Esophagus muscularis mucosa (tissue), 4 donors: ENCODE results near the gene TTC7B.

Source experiments
- EP300 ChIP-seq: sonication (generic); formaldehyde crosslinking; IDR thresholded peaks from one replicate; pipeline ENCODE4 v1.6.1; 2017; ENCODE audit warnings: antibody characterized with exemption
- POLR2A ChIP-seq: fragments of 450-650 bp; IDR thresholded peaks from one replicate; pipeline ENCODE4 v1.6.1; 2017; ENCODE audit warnings: antibody characterized with exemption, moderate library complexity, mild to moderate bottlenecking, low read depth
- TF ChIP-seq, protein P1 (sequence below), 3 experiments: fragments of 200-600 bp in 2 of 3; fragments of 450-650 bp in 1 of 3; sonication (generic) in 2 of 3; IDR thresholded peaks; one replicate each; pipeline ENCODE4 v1.5.1; 2017 to 2019; ENCODE audit warnings: antibody characterized with exemption in 3 of 3, mild to moderate bottlenecking in 2 of 3, moderate library complexity in 1 of 3

DNA sequence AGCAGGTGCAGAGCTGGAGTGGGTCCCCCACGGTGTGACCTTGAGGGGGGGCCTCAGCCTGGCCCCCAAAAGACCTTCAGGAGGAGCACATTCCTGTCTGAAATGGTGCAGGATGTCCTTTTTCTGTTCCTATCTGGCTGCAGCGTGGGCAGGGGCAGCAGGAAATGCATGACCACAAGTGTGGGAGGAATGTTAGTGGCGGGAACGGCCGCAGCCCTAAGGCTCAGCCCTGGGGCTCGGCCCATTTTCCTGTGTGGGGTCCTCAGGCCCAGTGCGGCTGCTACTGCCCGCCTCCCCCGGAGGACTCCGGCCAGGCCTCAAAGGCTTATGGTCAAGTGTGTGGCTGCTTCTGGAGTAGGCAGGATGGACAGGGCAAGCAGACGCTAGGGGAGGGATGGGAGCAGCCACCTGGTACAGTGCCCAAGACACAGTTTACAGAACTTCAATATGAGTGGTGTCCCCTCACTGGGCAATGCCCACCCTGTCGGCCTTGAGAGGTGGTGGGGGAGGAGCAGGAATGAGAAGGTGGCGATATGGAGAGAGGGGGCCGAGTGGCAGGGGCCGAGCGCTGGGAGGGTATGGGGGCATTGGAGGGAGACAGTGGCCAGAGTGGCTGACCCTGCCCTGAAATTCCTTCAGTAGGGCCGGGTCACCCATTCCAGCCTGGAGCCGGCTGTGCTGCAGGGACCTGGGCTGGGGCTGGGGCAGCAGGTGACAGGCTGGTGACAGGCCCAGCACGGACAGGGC, 282.0 kb downstream of the TTC7B start:
- TF ChIP-seq, protein P1, sequence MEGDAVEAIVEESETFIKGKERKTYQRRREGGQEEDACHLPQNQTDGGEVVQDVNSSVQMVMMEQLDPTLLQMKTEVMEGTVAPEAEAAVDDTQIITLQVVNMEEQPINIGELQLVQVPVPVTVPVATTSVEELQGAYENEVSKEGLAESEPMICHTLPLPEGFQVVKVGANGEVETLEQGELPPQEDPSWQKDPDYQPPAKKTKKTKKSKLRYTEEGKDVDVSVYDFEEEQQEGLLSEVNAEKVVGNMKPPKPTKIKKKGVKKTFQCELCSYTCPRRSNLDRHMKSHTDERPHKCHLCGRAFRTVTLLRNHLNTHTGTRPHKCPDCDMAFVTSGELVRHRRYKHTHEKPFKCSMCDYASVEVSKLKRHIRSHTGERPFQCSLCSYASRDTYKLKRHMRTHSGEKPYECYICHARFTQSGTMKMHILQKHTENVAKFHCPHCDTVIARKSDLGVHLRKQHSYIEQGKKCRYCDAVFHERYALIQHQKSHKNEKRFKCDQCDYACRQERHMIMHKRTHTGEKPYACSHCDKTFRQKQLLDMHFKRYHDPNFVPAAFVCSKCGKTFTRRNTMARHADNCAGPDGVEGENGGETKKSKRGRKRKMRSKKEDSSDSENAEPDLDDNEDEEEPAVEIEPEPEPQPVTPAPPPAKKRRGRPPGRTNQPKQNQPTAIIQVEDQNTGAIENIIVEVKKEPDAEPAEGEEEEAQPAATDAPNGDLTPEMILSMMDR (IDR thresholded peaks at IDR 0.05): no peak
- TF ChIP-seq POLR2A (no peak), EP300 (no peak)
